Raji (cell line): ENCODE measurements around the gene CD53.

Experiments
- POLR2A ChIP-seq: IDR thresholded peaks from 2 replicates; pipeline ENCODE4 v1.6.1; 2011; ENCODE audit warnings: low read depth, low read length, control low read depth; ENCODE audit not compliant: insufficient read depth

Gene CD53

GRCh38 chr1:110896090-110896489, 23.1 kb downstream of the CD53 start:
- no peak for TF ChIP-seq POLR2A

- no peak for TF ChIP-seq POLR2A
These were observed 24.7 kb downstream of the CD53 start for GRCh38 chr1:110897681-110898080.

GRCh38 chr1:110898734-110899457, 25.9 kb downstream of the CD53 start:
- no peak for TF ChIP-seq POLR2A

GRCh38 chr1:110899458-110899843, 26.5 kb downstream of the CD53 start:
- no peak for TF ChIP-seq POLR2A

- no peak for TF ChIP-seq POLR2A
These were observed 30.0 kb downstream of the CD53 start for GRCh38 chr1:110902820-110903463.

- TF ChIP-seq POLR2A = no peak
These were observed 31.0 kb downstream of the CD53 start for GRCh38 chr1:110903853-110904500.

GRCh38 chr1:110912784-110913183, 39.8 kb downstream of the CD53 start:
- no peak for TF ChIP-seq POLR2A

GRCh38 chr1:110914676-110915075, 41.7 kb downstream of the CD53 start:
- TF ChIP-seq POLR2A = no peak

- no peak for TF ChIP-seq POLR2A
These were observed 42.9 kb downstream of the CD53 start for GRCh38 chr1:110915804-110916203.

- no peak for TF ChIP-seq POLR2A
These were observed 43.3 kb downstream of the CD53 start for GRCh38 chr1:110916274-110916668.

GRCh38 chr1:110916669-110917306, 43.8 kb downstream of the CD53 start:
- TF ChIP-seq POLR2A = no peak

- no peak for TF ChIP-seq POLR2A
These were observed 45.1 kb downstream of the CD53 start for GRCh38 chr1:110918016-110918415.

GRCh38 chr1:110921953-110922352, 49.0 kb downstream of the CD53 start:
- TF ChIP-seq POLR2A = no peak

GRCh38 chr1:110927484-110928075, 54.6 kb downstream of the CD53 start:
- no peak for TF ChIP-seq POLR2A

- TF ChIP-seq POLR2A = no peak
These were observed 55.2 kb downstream of the CD53 start for GRCh38 chr1:110928191-110928590.

GRCh38 chr1:110928904-110929303, 56.0 kb downstream of the CD53 start:
- no peak for TF ChIP-seq POLR2A

- TF ChIP-seq POLR2A = no peak
These were observed 63.6 kb downstream of the CD53 start for GRCh38 chr1:110936567-110936966.
